Fibroblast of lung (primary cell): Measurements from ENCODE around the gene PAEP. TPM values are rescaled to one million over a fixed set of nuclear protein-coding genes. Genes with fewer than 3 reads are reported as not detected.

ENCODE experiments used
- DNase-seq, 2 donors: peaks; one replicate each; pipeline versions ENCODE4 v3.0.0 to v3.0.0-alpha.2; 2010; ENCODE audit warnings: low read depth in 2 of 2
- H2AFZ ChIP-seq: 2 replicates; pipeline ENCODE4 v1.5.1; 2012; ENCODE audit warnings: low read length, control low read depth, inconsistent platforms
- H3K27ac ChIP-seq: 2 replicates; pipeline ENCODE4 v1.5.1; 2011; ENCODE audit warnings: low read length, control low read depth; ENCODE audit not compliant: insufficient read depth
- H3K27me3 ChIP-seq: 2 replicates; pipeline ENCODE4 v1.5.1; 2011; ENCODE audit warnings: mild to moderate bottlenecking, low read length; ENCODE audit not compliant: control insufficient read depth, insufficient read depth
- H3K36me3 ChIP-seq: 2 replicates; pipeline ENCODE4 v1.5.1; 2011; ENCODE audit warnings: low read length; ENCODE audit not compliant: control insufficient read depth, insufficient read depth
- H3K4me1 ChIP-seq: 2 replicates; pipeline ENCODE4 v1.5.1; 2011; ENCODE audit warnings: low read length; ENCODE audit not compliant: control insufficient read depth, insufficient read depth; ENCODE audit errors: extremely low read depth
- H3K4me2 ChIP-seq: 2 replicates; pipeline ENCODE4 v1.5.1; 2011; ENCODE audit warnings: low read length, control low read depth; ENCODE audit not compliant: insufficient read depth; ENCODE audit errors: extremely low read depth
- H3K4me3 ChIP-seq, 4 experiments: fragments of 200-600 bp in 1 of 4; sonication (generic) in 1 of 4; replicated peaks in 1 of 4; 2 replicates each; pipeline ENCODE4 v1.5.1; 2011 to 2016; ENCODE audit warnings: low read length in 4 of 4, low read depth in 3 of 4, mild to moderate bottlenecking in 3 of 4, control low read depth in 2 of 4, inconsistent platforms in 1 of 4, mixed read lengths in 1 of 4; ENCODE audit not compliant: insufficient read depth in 1 of 4; ENCODE audit errors: control extremely low read depth in 1 of 4
- H3K79me2 ChIP-seq: 2 replicates; pipeline ENCODE4 v1.5.1; 2012; ENCODE audit warnings: mild to moderate bottlenecking, low read length, inconsistent platforms; ENCODE audit not compliant: control insufficient read depth, insufficient read depth
- H3K9ac ChIP-seq: 2 replicates; pipeline ENCODE4 v1.5.1; 2011; ENCODE audit warnings: mild to moderate bottlenecking, low read length, control low read depth; ENCODE audit not compliant: insufficient read depth
- H3K9me3 ChIP-seq: 2 replicates; pipeline ENCODE4 v1.5.1; 2012; ENCODE audit warnings: low read depth, low read length; ENCODE audit not compliant: control insufficient read depth, insufficient read depth
- H4K20me1 ChIP-seq: 2 replicates; pipeline ENCODE4 v1.5.1; 2011; ENCODE audit warnings: low read length; ENCODE audit not compliant: control insufficient read depth, insufficient read depth; ENCODE audit errors: extremely low read depth
- CTCF ChIP-seq, 2 donors: IDR thresholded peaks in 1 of 2; conservative IDR thresholded peaks in 1 of 2; 1 replicate in 1 of 2; 2 replicates in 1 of 2; pipeline ENCODE4 v1.5.1; 2011 to 2012; ENCODE audit warnings: low read length in 2 of 2, control low read depth in 1 of 2, inconsistent platforms in 1 of 2, low read depth in 1 of 2, mild to moderate bottlenecking in 1 of 2
- EZH2 ChIP-seq: IDR thresholded peaks from 2 replicates; pipeline ENCODE4 v1.5.1; 2012; ENCODE audit warnings: low read length, control low read depth, mild to moderate bottlenecking; ENCODE audit errors: missing control alignments
- polyA plus RNA-seq, 2 donors: library from polyadenylated mRNA; depleted of rRNA in 1 of 2; stranded (reverse) in 1 of 2; unstranded in 1 of 2; fragments of >200 nt; gene quantifications; 2 replicates each; pipeline ENCODE4 v1.2.1, GENCODE V29; 2011 to 2012; ENCODE audit warnings: missing spikeins in 1 of 2
- total RNA-seq: library from RNA; depleted of rRNA; stranded (reverse); fragments of >200 nt; gene quantifications from 2 replicates; pipeline ENCODE4 v1.2.1, GENCODE V29; 2014

Gene PAEP
- total and polyA plus RNA-seq, 2 donors (not counting 1 experiment from before 2014, with no cell fraction given), result not detected

- Histone ChIP-seq H4K20me1 (no peaks in the 10 kb centered on the region), H3K36me3 (no peaks in the 10 kb centered on the region), H3K79me2 (no peaks in the 10 kb centered on the region), H3K9ac (no peak overlapping the region), H2AFZ (no peak overlapping the region), H3K27me3 (no peaks in the 10 kb centered on the region), H3K4me1 (no peaks in the 10 kb centered on the region), H3K9me3 (no peaks in the 10 kb centered on the region), H3K4me2 (no peak overlapping the region), H3K27ac (no peak overlapping the region), H3K4me3 (no peak overlapping the region)
- TF ChIP-seq EZH2 (no peak), CTCF (conservative IDR thresholded peaks at IDR 0.05 in 1 of 2, IDR thresholded peaks at IDR 0.05 in 1 of 2; ENCODE audit: low read depth in 1 of 2, low read length in 2 of 2) (no peak)
- no peak for DNase-seq
Measured at GRCh38 chr9:135555203-135555602, 6.4 kb upstream of the PAEP start.

DNA sequence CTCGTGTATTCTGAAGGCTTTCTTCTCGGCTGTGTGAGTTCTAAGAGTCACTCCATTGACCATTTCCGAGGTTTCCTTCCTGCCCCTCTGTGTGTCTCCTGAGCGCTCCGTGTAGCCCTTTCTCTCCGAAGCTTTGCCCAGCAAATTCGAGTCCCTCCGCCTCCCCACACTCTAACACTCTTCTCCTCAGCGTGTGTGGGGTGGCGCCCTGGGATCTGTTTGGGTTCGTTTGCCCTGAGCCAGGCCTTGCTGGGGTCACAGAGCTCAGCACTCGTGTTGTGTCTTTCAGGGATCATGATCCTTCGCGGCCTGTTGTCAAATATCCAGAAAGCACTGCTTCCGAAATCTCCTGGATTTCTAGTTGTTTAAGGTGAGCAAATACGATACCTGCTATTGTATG lies 5.6 kb upstream of the PAEP start:
- Histone ChIP-seq H2AFZ (no peak overlapping the region), H3K27me3 (no peaks in the 10 kb centered on the region), H3K36me3 (no peaks in the 10 kb centered on the region), H4K20me1 (no peaks in the 10 kb centered on the region), H3K9me3 (no peaks in the 10 kb centered on the region), H3K4me2 (no peak overlapping the region), H3K79me2 (no peaks in the 10 kb centered on the region), H3K4me3 (no peak overlapping the region), H3K4me1 (no peaks in the 10 kb centered on the region), H3K9ac (no peak overlapping the region), H3K27ac (no peak overlapping the region)
- DNase-seq, result no peak
- TF ChIP-seq EZH2, result no peak
- no peak for TF ChIP-seq CTCF (conservative IDR thresholded peaks at IDR 0.05 in 1 of 2, IDR thresholded peaks at IDR 0.05 in 1 of 2; ENCODE audit: low read depth in 1 of 2, low read length in 2 of 2)

DNA sequence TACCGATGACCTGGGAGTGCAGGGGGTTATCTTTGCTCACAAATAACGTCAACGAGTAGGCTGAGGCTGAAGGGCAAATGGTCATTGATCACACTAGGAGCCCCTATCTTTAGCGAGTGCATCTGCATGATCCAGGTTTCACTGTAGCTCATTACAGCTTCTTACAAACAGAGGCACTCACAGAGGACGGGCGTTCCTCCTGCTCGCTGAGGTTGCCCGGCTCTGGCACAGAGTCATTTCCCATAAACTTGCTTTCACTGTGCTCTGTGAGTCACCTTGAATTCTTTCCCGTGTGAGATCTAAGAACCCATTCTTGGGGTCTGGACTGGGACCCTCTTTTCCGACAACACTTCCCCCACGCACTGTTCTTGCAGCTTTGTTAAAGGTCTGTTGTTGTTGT lies 1.9 kb upstream of the PAEP start:
- no peaks in the 10 kb centered on the region for H3K9me3 ChIP-seq
- no peak overlapping the region for H3K4me3 ChIP-seq
- no peaks in the 10 kb centered on the region for H3K36me3 ChIP-seq
- no peak overlapping the region for H3K4me2 ChIP-seq
- H2AFZ ChIP-seq, result no peak overlapping the region
- no peak overlapping the region for H3K27ac ChIP-seq
- no peaks in the 10 kb centered on the region for H4K20me1 ChIP-seq
- H3K4me1 ChIP-seq, result no peaks in the 10 kb centered on the region
- no peak overlapping the region for H3K9ac ChIP-seq
- H3K27me3 ChIP-seq, result no peaks in the 10 kb centered on the region
- no peak for TF ChIP-seq EZH2
- no peak for TF ChIP-seq CTCF (conservative IDR thresholded peaks at IDR 0.05 in 1 of 2, IDR thresholded peaks at IDR 0.05 in 1 of 2; ENCODE audit: low read depth in 1 of 2, low read length in 2 of 2)
- no peaks in the 10 kb centered on the region for H3K79me2 ChIP-seq
- DNase-seq, result no peak
